KMS-11 (cell line): ENCODE results near the gene ARHGEF28.

Experiments
- H2AFZ ChIP-seq: fragments of 200-600 bp; sonication (generic); 2 replicates; pipeline ENCODE4 v1.6.1; 2016; ENCODE audit warnings: antibody characterized with exemption, mixed run types, low read depth
- H3K27ac ChIP-seq: fragments of 200-600 bp; sonication (generic); 2 replicates; pipeline ENCODE4 v1.6.1; 2016; ENCODE audit warnings: mild to moderate bottlenecking, mixed run types
- H3K27me3 ChIP-seq: fragments of 200-600 bp; sonication (generic); 2 replicates; pipeline ENCODE4 v1.6.1; 2017; ENCODE audit warnings: mild to moderate bottlenecking, low read depth, mixed run types, moderate library complexity; ENCODE audit not compliant: insufficient read depth
- H3K36me3 ChIP-seq: fragments of 200-600 bp; sonication (generic); 2 replicates; pipeline ENCODE4 v1.6.1; 2017; ENCODE audit warnings: mild to moderate bottlenecking, mixed run types; ENCODE audit not compliant: insufficient read depth
- H3K4me1 ChIP-seq: fragments of 200-600 bp; sonication (generic); 2 replicates; pipeline ENCODE4 v1.6.1; 2016; ENCODE audit warnings: mild to moderate bottlenecking, low read depth, mixed run types; ENCODE audit not compliant: poor library complexity, severe bottlenecking
- H3K4me2 ChIP-seq: fragments of 200-600 bp; sonication (generic); 2 replicates; pipeline ENCODE4 v1.7.0; 2016; ENCODE audit warnings: mild to moderate bottlenecking, mixed run types
- H3K4me3 ChIP-seq: fragments of 200-600 bp; sonication (generic); IDR thresholded peaks from 2 replicates; pipeline ENCODE4 v1.6.1; 2017; ENCODE audit warnings: low read depth, low read length, mixed read lengths; ENCODE audit not compliant: insufficient read depth
- H3K79me2 ChIP-seq: fragments of 200-600 bp; sonication (generic); 2 replicates; pipeline ENCODE4 v1.6.1; 2016; ENCODE audit warnings: low read depth, mixed run types; ENCODE audit not compliant: insufficient read depth
- H3K9ac ChIP-seq: fragments of 200-600 bp; sonication (generic); 2 replicates; pipeline ENCODE4 v1.6.1; 2016; ENCODE audit warnings: mild to moderate bottlenecking, mixed run types
- H4K20me1 ChIP-seq: fragments of 200-600 bp; sonication (generic); 2 replicates; pipeline ENCODE4 v1.6.1; 2016; ENCODE audit warnings: mild to moderate bottlenecking, mixed run types; ENCODE audit not compliant: insufficient read depth
- TF ChIP-seq, protein P1 (sequence below): fragments of 200-600 bp; sonication (generic); conservative IDR thresholded peaks from 2 replicates; pipeline ENCODE4 v1.6.1; 2017; ENCODE audit warnings: low read depth, mild to moderate bottlenecking, antibody characterized with exemption, low read length, moderate library complexity, mixed read lengths

The ARHGEF28 gene

DNA sequence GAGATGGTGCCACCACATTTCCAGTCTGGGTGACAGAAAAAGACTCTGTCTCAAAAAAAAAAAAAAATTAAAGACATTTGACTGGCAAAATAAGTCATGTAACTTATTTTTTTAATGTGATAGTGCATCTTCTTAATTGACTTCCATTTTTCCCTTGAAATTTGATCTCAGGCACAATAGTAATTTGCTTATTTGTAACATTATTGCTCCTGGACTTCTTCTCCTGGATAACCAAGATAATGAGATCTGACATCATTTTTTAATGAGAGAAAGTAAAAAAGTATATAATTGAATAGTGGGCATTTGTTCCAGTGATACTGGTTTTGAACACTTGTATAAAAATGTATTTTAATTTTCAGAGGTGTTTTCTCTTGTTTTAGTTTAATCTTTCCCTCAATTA, 3.5 kb downstream of the ARHGEF28 start:
- H3K79me2 ChIP-seq = no peaks in the 10 kb centered on the region
- no peaks in the 10 kb centered on the region for H3K27me3 ChIP-seq
- TF ChIP-seq, protein P1, sequence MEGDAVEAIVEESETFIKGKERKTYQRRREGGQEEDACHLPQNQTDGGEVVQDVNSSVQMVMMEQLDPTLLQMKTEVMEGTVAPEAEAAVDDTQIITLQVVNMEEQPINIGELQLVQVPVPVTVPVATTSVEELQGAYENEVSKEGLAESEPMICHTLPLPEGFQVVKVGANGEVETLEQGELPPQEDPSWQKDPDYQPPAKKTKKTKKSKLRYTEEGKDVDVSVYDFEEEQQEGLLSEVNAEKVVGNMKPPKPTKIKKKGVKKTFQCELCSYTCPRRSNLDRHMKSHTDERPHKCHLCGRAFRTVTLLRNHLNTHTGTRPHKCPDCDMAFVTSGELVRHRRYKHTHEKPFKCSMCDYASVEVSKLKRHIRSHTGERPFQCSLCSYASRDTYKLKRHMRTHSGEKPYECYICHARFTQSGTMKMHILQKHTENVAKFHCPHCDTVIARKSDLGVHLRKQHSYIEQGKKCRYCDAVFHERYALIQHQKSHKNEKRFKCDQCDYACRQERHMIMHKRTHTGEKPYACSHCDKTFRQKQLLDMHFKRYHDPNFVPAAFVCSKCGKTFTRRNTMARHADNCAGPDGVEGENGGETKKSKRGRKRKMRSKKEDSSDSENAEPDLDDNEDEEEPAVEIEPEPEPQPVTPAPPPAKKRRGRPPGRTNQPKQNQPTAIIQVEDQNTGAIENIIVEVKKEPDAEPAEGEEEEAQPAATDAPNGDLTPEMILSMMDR = no peak
- no peak overlapping the region for H3K4me3 ChIP-seq
- H4K20me1 ChIP-seq = no peaks in the 10 kb centered on the region
- no peak overlapping the region for H3K4me2 ChIP-seq
- no peak overlapping the region for H2AFZ ChIP-seq
- peaks cover 6% of the 10 kb centered on the region for H3K4me1 ChIP-seq
- no peaks in the 10 kb centered on the region for H3K36me3 ChIP-seq
- no peak overlapping the region for H3K27ac ChIP-seq
- H3K9ac ChIP-seq = no peak overlapping the region

GRCh38 chr5:73630765-73631164, 4.8 kb downstream of the ARHGEF28 start:
- Histone ChIP-seq H3K4me3 (no peak overlapping the region), H3K79me2 (no peaks in the 10 kb centered on the region), H3K4me2 (no peak overlapping the region), H3K4me1 (no peaks in the 10 kb centered on the region), H4K20me1 (no peaks in the 10 kb centered on the region), H2AFZ (no peak overlapping the region), H3K27ac (no peak overlapping the region), H3K9ac (no peak overlapping the region), H3K27me3 (no peaks in the 10 kb centered on the region), H3K36me3 (no peaks in the 10 kb centered on the region)
- TF ChIP-seq, protein P1 = no peak

DNA sequence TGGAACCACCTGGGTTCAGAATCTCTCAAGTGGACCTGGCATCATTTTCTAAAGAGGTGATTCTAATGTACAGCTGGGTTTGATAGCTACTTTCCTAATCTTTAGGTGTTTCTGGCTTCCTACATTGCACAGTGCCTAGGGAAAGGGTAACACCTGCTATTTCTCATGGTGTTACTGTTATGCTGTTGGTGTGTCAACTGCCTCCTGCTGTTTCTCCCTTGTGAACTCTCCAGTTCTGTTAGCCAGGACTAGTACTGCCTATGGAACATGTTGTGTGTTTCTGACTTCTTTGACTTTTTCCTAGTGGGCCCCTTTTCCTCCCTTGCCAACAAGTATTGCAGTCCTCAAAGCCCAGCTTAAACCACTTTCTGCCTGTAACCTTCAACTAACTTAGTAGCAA, 5.5 kb downstream of the ARHGEF28 start:
- TF ChIP-seq, protein P1 = no peak
- H3K27ac ChIP-seq = no peak overlapping the region
- H3K27me3 ChIP-seq = no peaks in the 10 kb centered on the region
- no peaks in the 10 kb centered on the region for H3K79me2 ChIP-seq
- no peaks in the 10 kb centered on the region for H3K36me3 ChIP-seq
- H3K9ac ChIP-seq = no peak overlapping the region
- no peak overlapping the region for H2AFZ ChIP-seq
- no peaks in the 10 kb centered on the region for H4K20me1 ChIP-seq
- no peak overlapping the region for H3K4me3 ChIP-seq
- H3K4me1 ChIP-seq = no peaks in the 10 kb centered on the region
- H3K4me2 ChIP-seq = no peak overlapping the region

DNA sequence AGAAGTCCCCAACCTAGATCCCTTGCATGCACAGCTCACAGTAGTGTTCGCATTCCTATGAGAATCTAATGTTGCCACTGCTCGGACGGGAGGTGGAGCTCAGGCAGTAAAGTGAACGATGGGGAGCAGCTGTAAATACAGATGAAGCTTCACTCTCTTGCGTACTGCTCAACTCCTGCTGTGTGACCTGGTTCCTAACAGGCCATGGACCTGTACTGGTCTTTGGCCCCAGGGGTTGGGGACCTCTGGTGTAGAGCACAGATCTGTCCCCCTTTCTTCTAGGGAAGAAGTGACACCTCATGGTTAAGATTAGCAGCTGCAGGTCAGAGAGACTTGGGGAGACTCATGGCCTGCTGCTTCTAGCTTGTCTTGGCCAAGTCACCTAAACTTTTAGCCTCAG, 7.1 kb downstream of the ARHGEF28 start:
- TF ChIP-seq, protein P1 = no peak
- H3K79me2 ChIP-seq = no peaks in the 10 kb centered on the region
- no peak overlapping the region for H3K4me2 ChIP-seq
- H3K27me3 ChIP-seq = no peaks in the 10 kb centered on the region
- no peak overlapping the region for H3K27ac ChIP-seq
- H3K4me3 ChIP-seq = no peak overlapping the region
- no peaks in the 10 kb centered on the region for H4K20me1 ChIP-seq
- H3K4me1 ChIP-seq = no peaks in the 10 kb centered on the region
- H3K9ac ChIP-seq = no peak overlapping the region
- no peak overlapping the region for H2AFZ ChIP-seq
- no peaks in the 10 kb centered on the region for H3K36me3 ChIP-seq
